Loucy (cell line): ENCODE results near the gene C2.

ENCODE experiments used
- H2AFZ ChIP-seq: fragments of 200-600 bp; sonication (generic); 2 replicates; pipeline ENCODE4 v1.6.0; 2016; ENCODE audit warnings: antibody characterized with exemption, mild to moderate bottlenecking, low read length, moderate library complexity
- H3F3A ChIP-seq: fragments of 200-600 bp; 2 replicates; pipeline ENCODE4 v1.6.0; 2016; ENCODE audit warnings: antibody characterized with exemption, low read depth, mild to moderate bottlenecking
- H3K27me3 ChIP-seq: fragments of 200-600 bp; sonication (generic); 2 replicates; pipeline ENCODE4 v1.6.1; 2014; ENCODE audit warnings: low read length, mild to moderate bottlenecking; ENCODE audit not compliant: insufficient read depth, poor library complexity, severe bottlenecking
- H3K36me3 ChIP-seq: fragments of 200-600 bp; sonication (generic); 2 replicates; pipeline ENCODE4 v1.6.1; 2016; ENCODE audit warnings: low read length; ENCODE audit not compliant: insufficient read depth
- H3K4me1 ChIP-seq: fragments of 200-600 bp; sonication (generic); 2 replicates; pipeline ENCODE4 v1.5.1; 2014; ENCODE audit warnings: low read length, mild to moderate bottlenecking; ENCODE audit not compliant: insufficient read depth, poor library complexity, severe bottlenecking
- H3K4me2 ChIP-seq: fragments of 200-600 bp; sonication (generic); 2 replicates; pipeline ENCODE4 v1.6.0; 2014; ENCODE audit warnings: antibody characterized with exemption, low read length, low read depth, mild to moderate bottlenecking; ENCODE audit not compliant: poor library complexity, severe bottlenecking
- H3K4me3 ChIP-seq: fragments of 200-600 bp; sonication (generic); 2 replicates; pipeline ENCODE4 v1.5.1; 2014; ENCODE audit warnings: low read length, mild to moderate bottlenecking, mixed read lengths; ENCODE audit not compliant: poor library complexity, severe bottlenecking
- H3K79me2 ChIP-seq: fragments of 200-600 bp; sonication (generic); 2 replicates; pipeline ENCODE4 v1.6.1; 2014; ENCODE audit warnings: low read length; ENCODE audit not compliant: insufficient read depth
- H3K9ac ChIP-seq: fragments of 200-600 bp; sonication (generic); 2 replicates; pipeline ENCODE4 v1.6.0; 2014; ENCODE audit warnings: mild to moderate bottlenecking, low read depth, low read length, moderate library complexity; ENCODE audit not compliant: poor library complexity, severe bottlenecking
- H3K9me2 ChIP-seq: fragments of 200-600 bp; sonication (generic); replicated peaks from 2 replicates; pipeline ENCODE4 v1.6.1; 2016; ENCODE audit warnings: low read depth, low read length, mixed read lengths
- H3K9me3 ChIP-seq: fragments of 200-600 bp; sonication (generic); 2 replicates; pipeline ENCODE4 v1.6.1; 2014; ENCODE audit warnings: mild to moderate bottlenecking, antibody characterized with exemption, low read length, low read depth; ENCODE audit not compliant: insufficient read depth
- H4K20me1 ChIP-seq: fragments of 200-600 bp; sonication (generic); 2 replicates; pipeline ENCODE4 v1.6.0; 2014; ENCODE audit warnings: antibody characterized with exemption, low read length, mild to moderate bottlenecking; ENCODE audit not compliant: insufficient read depth, poor library complexity, severe bottlenecking
- EZH2phosphoT487 ChIP-seq: fragments of 200-600 bp; IDR thresholded peaks from 2 replicates; pipeline ENCODE4 v1.6.1; 2018; ENCODE audit warnings: antibody characterized with exemption, mild to moderate bottlenecking, moderate library complexity, borderline replicate concordance
- TF ChIP-seq, protein P1 (sequence below): fragments of 200-600 bp; sonication (generic); conservative IDR thresholded peaks from 2 replicates; pipeline ENCODE4 v1.5.1; 2014; ENCODE audit warnings: mild to moderate bottlenecking, antibody characterized with exemption, low read length

C2 gene

DNA sequence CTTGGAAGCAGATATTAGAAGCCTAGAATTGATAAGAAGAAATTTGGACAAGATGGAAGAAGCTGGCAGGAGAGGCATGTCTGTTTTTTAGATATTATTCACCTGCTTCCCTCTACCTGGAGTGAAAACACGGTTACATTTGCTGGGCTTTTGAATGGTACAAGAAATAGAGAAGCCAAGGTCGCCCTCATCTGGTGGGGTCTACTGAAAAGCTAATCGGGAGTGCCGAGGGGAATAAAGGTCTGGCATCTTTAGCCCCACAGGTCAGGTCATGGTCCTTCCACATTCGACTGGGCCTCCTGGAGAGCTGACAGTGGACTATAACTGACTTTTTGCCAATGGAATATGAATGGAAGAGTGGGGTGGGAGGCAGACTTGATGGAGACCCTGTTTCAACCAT is 4.6 kb upstream of the C2 start:
- H3K4me3 ChIP-seq: no peak overlapping the region
- H3F3A ChIP-seq: no peaks in the 10 kb centered on the region
- no peaks in the 10 kb centered on the region for H4K20me1 ChIP-seq
- no peaks in the 10 kb centered on the region for H3K9me2 ChIP-seq
- no peaks in the 10 kb centered on the region for H3K79me2 ChIP-seq
- no peaks in the 10 kb centered on the region for H3K27me3 ChIP-seq
- H3K9me3 ChIP-seq: no peaks in the 10 kb centered on the region
- H3K4me1 ChIP-seq: no peaks in the 10 kb centered on the region
- H3K9ac ChIP-seq: no peak overlapping the region
- no peak overlapping the region for H2AFZ ChIP-seq
- H3K36me3 ChIP-seq: no peaks in the 10 kb centered on the region
- H3K4me2 ChIP-seq: no peak overlapping the region
- no peak for TF ChIP-seq EZH2phosphoT487
- TF ChIP-seq, protein P1, sequence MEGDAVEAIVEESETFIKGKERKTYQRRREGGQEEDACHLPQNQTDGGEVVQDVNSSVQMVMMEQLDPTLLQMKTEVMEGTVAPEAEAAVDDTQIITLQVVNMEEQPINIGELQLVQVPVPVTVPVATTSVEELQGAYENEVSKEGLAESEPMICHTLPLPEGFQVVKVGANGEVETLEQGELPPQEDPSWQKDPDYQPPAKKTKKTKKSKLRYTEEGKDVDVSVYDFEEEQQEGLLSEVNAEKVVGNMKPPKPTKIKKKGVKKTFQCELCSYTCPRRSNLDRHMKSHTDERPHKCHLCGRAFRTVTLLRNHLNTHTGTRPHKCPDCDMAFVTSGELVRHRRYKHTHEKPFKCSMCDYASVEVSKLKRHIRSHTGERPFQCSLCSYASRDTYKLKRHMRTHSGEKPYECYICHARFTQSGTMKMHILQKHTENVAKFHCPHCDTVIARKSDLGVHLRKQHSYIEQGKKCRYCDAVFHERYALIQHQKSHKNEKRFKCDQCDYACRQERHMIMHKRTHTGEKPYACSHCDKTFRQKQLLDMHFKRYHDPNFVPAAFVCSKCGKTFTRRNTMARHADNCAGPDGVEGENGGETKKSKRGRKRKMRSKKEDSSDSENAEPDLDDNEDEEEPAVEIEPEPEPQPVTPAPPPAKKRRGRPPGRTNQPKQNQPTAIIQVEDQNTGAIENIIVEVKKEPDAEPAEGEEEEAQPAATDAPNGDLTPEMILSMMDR: peak; percentile 62

DNA sequence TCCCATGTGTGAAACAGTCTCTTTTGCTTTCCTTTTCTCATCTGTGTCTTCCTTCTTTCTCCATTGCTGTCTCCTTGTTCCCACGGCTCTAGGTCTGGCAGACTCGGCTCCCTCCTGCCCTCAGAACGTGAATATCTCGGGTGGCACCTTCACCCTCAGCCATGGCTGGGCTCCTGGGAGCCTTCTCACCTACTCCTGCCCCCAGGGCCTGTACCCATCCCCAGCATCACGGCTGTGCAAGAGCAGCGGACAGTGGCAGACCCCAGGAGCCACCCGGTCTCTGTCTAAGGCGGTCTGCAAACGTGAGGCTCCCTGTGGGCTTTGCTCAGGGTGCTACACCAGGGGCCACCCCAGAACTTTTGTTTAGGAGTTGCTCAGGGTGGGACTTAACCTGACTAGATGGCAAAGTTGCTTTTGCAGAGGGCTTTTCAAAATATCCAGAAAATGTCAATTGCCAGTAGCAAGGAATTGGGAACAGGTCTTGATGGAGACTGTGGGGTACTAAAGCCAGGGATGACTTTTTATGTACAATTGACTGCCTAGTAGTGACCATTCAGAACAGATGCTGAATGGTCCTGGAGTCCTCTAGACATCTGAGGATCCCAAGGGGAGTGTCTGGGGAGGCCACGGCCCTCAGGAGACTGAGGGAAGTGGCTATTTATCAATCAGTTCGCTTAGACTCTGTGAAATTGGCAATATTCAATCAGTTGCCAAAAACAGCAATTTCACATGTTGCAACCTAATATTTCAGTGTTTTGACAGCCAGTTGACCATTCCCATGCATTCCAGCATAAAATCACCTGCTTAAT is 550 bp downstream of the C2 start:
- H3K9me2 ChIP-seq: no peaks in the 10 kb centered on the region
- H3K79me2 ChIP-seq: no peaks in the 10 kb centered on the region
- no peaks in the 10 kb centered on the region for H3K9me3 ChIP-seq
- no peaks in the 10 kb centered on the region for H4K20me1 ChIP-seq
- TF ChIP-seq, protein P1: no peak
- TF ChIP-seq EZH2phosphoT487: no peak
- H3K4me1 ChIP-seq: no peaks in the 10 kb centered on the region
- H3F3A ChIP-seq: no peaks in the 10 kb centered on the region
- no peak overlapping the region for H3K4me3 ChIP-seq
- H3K4me2 ChIP-seq: no peak overlapping the region
- no peaks in the 10 kb centered on the region for H3K36me3 ChIP-seq
- no peak overlapping the region for H3K9ac ChIP-seq
- no peaks in the 10 kb centered on the region for H3K27me3 ChIP-seq
- H2AFZ ChIP-seq: no peak overlapping the region

DNA sequence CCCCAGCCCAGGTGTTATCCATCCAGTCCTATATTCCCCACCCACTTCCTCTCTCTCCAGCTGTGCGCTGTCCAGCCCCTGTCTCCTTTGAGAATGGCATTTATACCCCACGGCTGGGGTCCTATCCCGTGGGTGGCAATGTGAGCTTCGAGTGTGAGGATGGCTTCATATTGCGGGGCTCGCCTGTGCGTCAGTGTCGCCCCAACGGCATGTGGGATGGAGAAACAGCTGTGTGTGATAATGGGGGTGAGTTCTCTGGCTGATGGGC is 1.1 kb downstream of the C2 start:
- no peak overlapping the region for H2AFZ ChIP-seq
- no peak overlapping the region for H3K9ac ChIP-seq
- H3K9me2 ChIP-seq: no peaks in the 10 kb centered on the region
- no peaks in the 10 kb centered on the region for H3K79me2 ChIP-seq
- H3K36me3 ChIP-seq: no peaks in the 10 kb centered on the region
- H3K4me1 ChIP-seq: no peaks in the 10 kb centered on the region
- no peak overlapping the region for H3K4me2 ChIP-seq
- H3K4me3 ChIP-seq: no peak overlapping the region
- no peaks in the 10 kb centered on the region for H3F3A ChIP-seq
- H4K20me1 ChIP-seq: no peaks in the 10 kb centered on the region
- H3K9me3 ChIP-seq: no peaks in the 10 kb centered on the region
- TF ChIP-seq EZH2phosphoT487: no peak
- TF ChIP-seq, protein P1: no peak
- H3K27me3 ChIP-seq: no peaks in the 10 kb centered on the region
